H1 (cell line): Measurements from ENCODE around the gene RNF114. TPM values are rescaled to one million over a fixed set of nuclear protein-coding genes. Genes with fewer than 3 reads are reported as not detected.

Experiments
- CTCF ChIA-PET: fragments of 300-600 bp; sonication (Branson Sonifier 250); formaldehyde crosslinking; loops from one replicate; lab custom pipeline; 2021; ENCODE audit not compliant: partially characterized antibody; lab: Charles Lee
- POLR2A ChIA-PET: fragments of 300-600 bp; sonication (Branson Sonifier 250); formaldehyde crosslinking; loops from one replicate; lab custom pipeline; 2021; ENCODE audit warnings: inconsistent platforms; ENCODE audit not compliant: partially characterized antibody; lab: Charles Lee
- DNase-seq, 2 experiments: peaks; one replicate each; pipeline versions ENCODE4 v3.0.0 to v3.0.0-alpha.2; 2010 to 2022; ENCODE audit warnings: low spot score in 2 of 2, low read depth in 1 of 2, mixed read lengths in 1 of 2
- FAIRE-seq: peaks from 2 replicates; lab custom pipeline; 2011; peaks lifted over from hg19 to GRCh38; lab: Jason Lieb, UNC
- H2AFZ ChIP-seq: 2 replicates; pipeline ENCODE4 v1.8.1; 2012; ENCODE audit warnings: low read length, inconsistent platforms
- H2AK5ac ChIP-seq: 2 replicates; pipeline ENCODE4 v1.6.1; 2013; ENCODE audit warnings: low read depth, low read length
- H2BK120ac ChIP-seq: replicated peaks from 2 replicates; pipeline ENCODE3; 2013; ENCODE audit warnings: low read depth, low read length, inconsistent platforms
- H2BK12ac ChIP-seq: 2 replicates; pipeline ENCODE4 v1.6.1; 2013; ENCODE audit warnings: low read depth, low read length
- H2BK15ac ChIP-seq: 2 replicates; pipeline ENCODE4 v1.6.1; 2013; ENCODE audit warnings: low read length
- H2BK20ac ChIP-seq: 2 replicates; pipeline ENCODE4 v1.6.1; 2013; ENCODE audit warnings: low read length
- H2BK5ac ChIP-seq: 2 replicates; pipeline ENCODE4 v1.6.1; 2013; ENCODE audit warnings: low read depth, low read length
- H3K14ac ChIP-seq: 2 replicates; pipeline ENCODE4 v1.6.1; 2013; ENCODE audit warnings: inconsistent platforms; ENCODE audit not compliant: insufficient read length
- H3K18ac ChIP-seq: 2 replicates; pipeline ENCODE4 v1.6.1; 2013; ENCODE audit warnings: low read length; ENCODE audit errors: extremely low read depth
- H3K23ac ChIP-seq: 2 replicates; pipeline ENCODE4 v1.6.1; 2013; ENCODE audit warnings: inconsistent platforms; ENCODE audit not compliant: insufficient read length
- H3K23me2 ChIP-seq: 2 replicates; pipeline ENCODE4 v1.6.1; 2013; ENCODE audit warnings: low read depth, low read length
- H3K27ac ChIP-seq: 2 replicates; pipeline ENCODE4 v1.6.1; 2011; ENCODE audit warnings: low read depth, low read length, inconsistent platforms
- H3K27me3 ChIP-seq, 4 experiments: replicated peaks in 1 of 4; 1 replicate in 1 of 4; 2 replicates in 3 of 4; pipeline versions ENCODE4 v1.6.1 to v1.8.1; 2011 to 2013; ENCODE audit warnings: low read length in 3 of 4, mild to moderate bottlenecking in 3 of 4, inconsistent platforms in 2 of 4, mixed read lengths in 2 of 4, moderate library complexity in 1 of 4; ENCODE audit not compliant: control insufficient read depth in 3 of 4, insufficient read depth in 3 of 4; ENCODE audit errors: extremely low read depth in 1 of 4
- H3K36me3 ChIP-seq, 4 experiments: 2 replicates each; pipeline versions ENCODE4 v1.6.1 to v1.8.1; 2011 to 2013; ENCODE audit warnings: mild to moderate bottlenecking in 4 of 4, low read length in 3 of 4, moderate library complexity in 2 of 4, control low read depth in 1 of 4, inconsistent platforms in 1 of 4; ENCODE audit not compliant: insufficient read depth in 4 of 4, control insufficient read depth in 2 of 4
- H3K4ac ChIP-seq: replicated peaks from 2 replicates; pipeline ENCODE3; 2013; ENCODE audit warnings: low read length, low read depth, mixed read lengths, inconsistent platforms; ENCODE audit not compliant: insufficient read length
- H3K4me1 ChIP-seq, 4 experiments: replicated peaks in 1 of 4; 1 replicate in 1 of 4; 2 replicates in 3 of 4; pipeline versions ENCODE4 v1.6.1 to v1.8.1; 2011 to 2013; ENCODE audit warnings: low read length in 3 of 4, inconsistent platforms in 2 of 4, mixed read lengths in 1 of 4; ENCODE audit not compliant: insufficient read depth in 4 of 4, control insufficient read depth in 3 of 4
- H3K4me2 ChIP-seq, 2 experiments: 2 replicates each; pipeline versions ENCODE4 v1.6.1 to v1.8.1; 2011 to 2013; ENCODE audit warnings: low read depth in 2 of 2, low read length in 2 of 2, control low read depth in 1 of 2, inconsistent platforms in 1 of 2, mild to moderate bottlenecking in 1 of 2; ENCODE audit not compliant: insufficient read depth in 1 of 2
- H3K4me3 ChIP-seq, 4 experiments: fragments of 200-600, 300-600 bp in 1 of 4; sonication (generic), shearing (Covaris generic), sonication (Bioruptor Twin) in 1 of 4; 2 replicates each; pipeline versions ENCODE4 v1.5.1 to v1.8.1; 2011 to 2016; ENCODE audit warnings: low read length in 4 of 4, low read depth in 3 of 4, control low read depth in 2 of 4, inconsistent platforms in 2 of 4, mild to moderate bottlenecking in 2 of 4, mixed read lengths in 1 of 4, moderate library complexity in 1 of 4; ENCODE audit not compliant: insufficient read depth in 2 of 4; ENCODE audit errors: extremely low read depth in 1 of 4
- H3K56ac ChIP-seq: replicated peaks from 2 replicates; pipeline ENCODE3; 2013; ENCODE audit warnings: low read depth, mild to moderate bottlenecking, mixed read lengths, low read length, inconsistent platforms; ENCODE audit not compliant: insufficient read length
- H3K79me1 ChIP-seq: 2 replicates; pipeline ENCODE4 v1.6.1; 2013; ENCODE audit warnings: low read depth, low read length, control low read depth
- H3K79me2 ChIP-seq, 2 experiments: 2 replicates each; pipeline versions ENCODE4 v1.6.1 to v1.8.1; 2012 to 2013; ENCODE audit warnings: low read length in 2 of 2, mild to moderate bottlenecking in 2 of 2, inconsistent platforms in 1 of 2; ENCODE audit not compliant: insufficient read depth in 2 of 2, control insufficient read depth in 1 of 2
- H3K9ac ChIP-seq, 4 experiments: replicated peaks in 1 of 4; 1 replicate in 1 of 4; 2 replicates in 3 of 4; pipeline versions ENCODE4 v1.6.1 to v1.8.1; 2011 to 2013; ENCODE audit warnings: low read depth in 3 of 4, low read length in 3 of 4, control low read depth in 2 of 4, mild to moderate bottlenecking in 2 of 4, moderate library complexity in 2 of 4, inconsistent platforms in 1 of 4; ENCODE audit errors: extremely low read depth in 1 of 4
- H3K9me3 ChIP-seq, 2 experiments: 2 replicates each; pipeline versions ENCODE4 v1.6.1 to v1.8.1; 2012 to 2013; ENCODE audit warnings: mild to moderate bottlenecking in 2 of 2, moderate library complexity in 2 of 2, control low read depth in 1 of 2, inconsistent platforms in 1 of 2, low read depth in 1 of 2, low read length in 1 of 2, mixed read lengths in 1 of 2; ENCODE audit not compliant: insufficient read depth in 2 of 2
- H4K20me1 ChIP-seq, 2 experiments: replicated peaks in 1 of 2; 2 replicates each; pipeline versions ENCODE3 to v1.8.1; 2011 to 2013; ENCODE audit warnings: inconsistent platforms in 2 of 2, low read length in 2 of 2, mild to moderate bottlenecking in 1 of 2; ENCODE audit not compliant: insufficient read depth in 2 of 2, control insufficient read depth in 1 of 2
- H4K5ac ChIP-seq: 2 replicates; pipeline ENCODE4 v1.6.1; 2013; ENCODE audit warnings: low read length, low read depth, mixed read lengths, inconsistent platforms; ENCODE audit not compliant: insufficient read length
- H4K8ac ChIP-seq: 2 replicates; pipeline ENCODE4 v1.8.0; 2013; ENCODE audit warnings: mild to moderate bottlenecking, moderate library complexity, low read length, inconsistent platforms; ENCODE audit not compliant: insufficient read depth; ENCODE audit errors: extremely low read depth
- H4K91ac ChIP-seq: replicated peaks from 2 replicates; pipeline ENCODE3; 2013; ENCODE audit warnings: low read length, mixed read lengths, inconsistent platforms; ENCODE audit not compliant: insufficient read length
- ATF2 ChIP-seq: IDR thresholded peaks from 2 replicates; pipeline ENCODE4 v1.6.1; 2012; ENCODE audit warnings: low read length, inconsistent platforms
- CTCF ChIP-seq, 3 experiments: IDR thresholded peaks; 1 replicate in 2 of 3; 2 replicates in 1 of 3; pipeline versions ENCODE4 v1.5.1 to v1.6.1; 2011; ENCODE audit warnings: low read length in 3 of 3, mild to moderate bottlenecking in 3 of 3, inconsistent platforms in 2 of 3, low read depth in 1 of 3, moderate library complexity in 1 of 3; ENCODE audit not compliant: insufficient read depth in 1 of 3; ENCODE audit errors: control extremely low read depth in 1 of 3
- GTF2F1 ChIP-seq: IDR thresholded peaks from 2 replicates; pipeline ENCODE4 v1.6.1; 2012; ENCODE audit warnings: low read depth, low read length, improper control_type of control experiment, borderline replicate concordance
- SP4 ChIP-seq: IDR thresholded peaks from 2 replicates; pipeline ENCODE4 v1.6.1; 2012; ENCODE audit warnings: low read length, inconsistent platforms
- SRF ChIP-seq: IDR thresholded peaks from 2 replicates; pipeline ENCODE4 v1.6.1; 2011; ENCODE audit warnings: mild to moderate bottlenecking, low read depth, low read length, moderate library complexity
- WGBS, 2 experiments: shearing (Covaris generic) in 1 of 2; methylation state at CpG; one replicate each; pipeline versions ENCODE4 v1.1.6 to v1.1.7; 2013 to 2015; ENCODE audit warnings: low lambda C conversion rate in 2 of 2, mixed read lengths in 2 of 2, inconsistent platforms in 1 of 2, low coverage in 1 of 2, missing lambda C conversion rate in 1 of 2; ENCODE audit not compliant: insufficient replicate concordance in 2 of 2, insufficient coverage in 1 of 2, insufficient read length in 1 of 2; ENCODE audit errors: extremely low coverage in 1 of 2, missing lambda C conversion rate in 1 of 2; 5-methylcytosine and 5-hydroxymethylcytosine counted together
- polyA plus RNA-seq, 7 experiments: library from polyadenylated mRNA; depleted of rRNA in 3 of 7; stranded (reverse) in 5 of 7; unstranded in 2 of 7; fragments of >200 nt in 5 of 7; fragments of 200-250 nt in 2 of 7; gene quantifications; 1 replicate in 5 of 7; 2 replicates in 1 of 7; 4 replicates in 1 of 7; pipeline versions ENCODE4 v1.2.1 to v1.2.3, GENCODE V29; 2011 to 2013; ENCODE audit warnings: missing spikeins in 2 of 7, mixed read lengths in 2 of 7
- total RNA-seq: library from RNA; stranded (reverse); fragmentation: NEBNext Ultra II Directional; extraction: Animal tissue kit (Norgen Biotek cat#: 25700); gene quantifications from 2 replicates; pipeline ENCODE4 v1.2.1, GENCODE V29; 2021

Gene RNF114
- total and polyA plus RNA-seq, 2 of the 8 experiments (the other 6 are each of a cell fraction or from before 2014, with no cell fraction given) = 81.7 to 89.9 TPM

DNA sequence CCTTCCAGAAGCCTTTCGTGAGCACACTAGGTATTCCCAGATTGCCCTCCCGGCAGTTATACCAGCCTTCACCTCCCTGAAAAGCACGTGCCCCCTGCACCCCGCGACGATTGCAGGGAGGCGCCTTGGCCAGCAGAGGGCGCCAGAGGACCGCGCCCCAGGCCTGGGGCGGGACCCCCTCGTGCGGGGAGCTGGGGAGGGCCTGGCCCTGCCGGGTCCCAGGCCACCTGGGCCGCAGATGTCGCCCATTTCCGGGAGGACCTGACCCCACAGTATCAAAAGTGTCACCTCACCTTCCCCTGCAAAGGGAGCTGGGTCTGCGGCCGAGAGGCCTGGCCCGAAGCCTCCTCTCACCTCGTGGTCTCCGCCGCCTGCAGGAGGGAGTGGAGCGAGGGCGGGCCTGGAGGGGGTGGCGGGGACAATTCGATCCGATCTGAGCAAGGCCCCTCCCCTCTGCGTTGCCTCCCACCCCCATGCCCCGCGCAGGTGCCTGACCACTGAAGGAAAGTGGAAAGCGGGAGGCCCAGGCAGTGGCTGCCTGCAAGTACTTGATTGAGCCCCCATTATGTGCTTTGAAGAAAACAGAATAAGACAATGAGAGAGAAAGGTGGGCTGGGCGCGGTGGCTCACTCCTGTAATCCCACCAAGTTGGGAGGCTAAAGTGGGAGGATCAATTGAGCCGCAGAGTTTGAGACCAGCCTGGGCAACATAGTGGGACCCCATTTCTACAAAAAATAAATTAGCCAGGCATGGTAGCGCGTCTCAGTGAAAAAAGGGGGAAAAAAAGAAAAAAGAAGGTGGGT is 43.0 kb downstream of the RNF114 start:
- H2BK120ac ChIP-seq = no peak overlapping the region
- H4K5ac ChIP-seq = peak overlapping the region; percentile 67
- no peak overlapping the region for H2AK5ac ChIP-seq
- peak overlapping the region; percentile 4 to 74; a peak in 3 of 4 replicates for H3K4me2 ChIP-seq
- no peaks in the 10 kb centered on the region for H3K79me1 ChIP-seq
- POLR2A ChIA-PET = interaction anchor here (0.6 to 15.6 kb wide), 11 partner anchors 9 to 145 kb away, joined by 3 to 287 read pairs (median 3); no protein-coding TSS in a partner anchor
- no peaks in the 10 kb centered on the region for H3K9me3 ChIP-seq
- no peak overlapping the region; the same call in 1 of the 2 replicates for H2BK15ac ChIP-seq
- H3K23me2 ChIP-seq = peaks cover 12% of the 10 kb centered on the region
- peak overlapping the region; percentile 87 for H3K4ac ChIP-seq
- H3K56ac ChIP-seq = peak overlapping the region; percentile 56
- no peaks in the 10 kb centered on the region for H4K20me1 ChIP-seq
- H3K4me1 ChIP-seq = peaks cover 2 to 22% (median 14%) of the 10 kb centered on the region in 4 experiments
- H3K9ac ChIP-seq = peak overlapping the region in 1 of 4 experiments; percentile 56; a peak in 2 of 7 replicates
- FAIRE-seq (no peak), DNase-seq (peak in 1 of 2 experiments; percentile 92)
- H2BK12ac ChIP-seq = no peak overlapping the region
- no peak overlapping the region for H3K14ac ChIP-seq
- 0 out of 2 replicates have a peak overlapping the region, but pooled peaks have one; percentile 86 for H2AFZ ChIP-seq
- H3K36me3 ChIP-seq = peaks cover 0 to 2% (median 0%) of the 10 kb centered on the region in 4 experiments; a peak in 1 of 8 replicates
- 17% methylated on average over 27 of the region's 37 CpGs; no CpG with 5 or more reads in 1 of the 2 experiments for WGBS, 2 experiments
- peak overlapping the region; percentile 99 for H3K18ac ChIP-seq
- H3K23ac ChIP-seq = no peak overlapping the region
- peak overlapping the region; percentile 93 for H4K91ac ChIP-seq
- CTCF ChIA-PET = interaction anchor here (0.6 to 21.7 kb wide), 51 partner anchors 8 to 824 kb away, joined by 3 to 514 read pairs (median 4); partner anchors contain the start of genes PEDS1 and UBE2V1
- H2BK5ac ChIP-seq = peak overlapping the region; percentile 66; the same call in 1 of the 2 replicates
- H4K8ac ChIP-seq = peak overlapping the region; percentile 84; the same call in 1 of the 2 replicates
- H3K79me2 ChIP-seq = no peaks in the 10 kb centered on the region
- H2BK20ac ChIP-seq = no peak overlapping the region
- H3K27ac ChIP-seq = no peak overlapping the region
- H3K27me3 ChIP-seq = peaks cover 0 to 17% (median 15%) of the 10 kb centered on the region in 4 experiments; a peak in 6 of 7 replicates
- H3K4me3 ChIP-seq = peak overlapping the region; percentile 12 to 55 (median 48); a peak in 7 of 8 replicates
- TF ChIP-seq SRF (no peak), SP4 (no peak; the same call in 1 of the 2 replicates), CTCF (IDR thresholded peaks at IDR 0.05; ENCODE audit: control extremely low read depth in 1 of 3, insufficient read depth in 1 of 3, low read depth in 1 of 3, low read length in 3 of 3) (peak; percentile 94 to 96 (median 95)), ATF2 (no peak), GTF2F1 (peak; percentile 65; the same call in 1 of the 2 replicates)
